Liver (tissue), 3 donors: ENCODE data around the gene ZNF561.

Source experiments
- ATF3 ChIP-seq: IDR thresholded peaks from 2 replicates; pipeline ENCODE4 v1.6.1; 2016; ENCODE audit warnings: antibody characterized with exemption
- CTCF ChIP-seq: fragments of 150-350 bp; IDR thresholded peaks from 2 replicates; pipeline ENCODE4 v1.5.1; 2017; ENCODE audit warnings: improper control_type of control experiment, low read depth, low read length; ENCODE audit not compliant: missing input control
- GABPA ChIP-seq, 2 donors: IDR thresholded peaks in 1 of 2; conservative IDR thresholded peaks in 1 of 2; 2 replicates each; pipeline ENCODE4 v1.6.1; 2016; ENCODE audit warnings: antibody characterized with exemption in 2 of 2, mild to moderate bottlenecking in 1 of 2, moderate library complexity in 1 of 2
- NR2F2 ChIP-seq: IDR thresholded peaks from 2 replicates; pipeline ENCODE4 v1.6.1; 2016; ENCODE audit warnings: antibody characterized with exemption
- SP1 ChIP-seq: IDR thresholded peaks from 2 replicates; pipeline ENCODE4 v1.6.1; 2018; ENCODE audit warnings: antibody characterized with exemption, mild to moderate bottlenecking
- TAF1 ChIP-seq: conservative IDR thresholded peaks from 2 replicates; pipeline ENCODE4 v1.6.1; 2016; ENCODE audit warnings: antibody characterized with exemption, mild to moderate bottlenecking
- YY1 ChIP-seq: IDR thresholded peaks from 2 replicates; pipeline ENCODE4 v1.6.1; 2016; ENCODE audit warnings: antibody characterized with exemption, mild to moderate bottlenecking
- TF ChIP-seq, protein P1 (sequence below): IDR thresholded peaks from 2 replicates; pipeline ENCODE4 v1.6.1; 2016; ENCODE audit warnings: antibody characterized with exemption, mild to moderate bottlenecking
- donor health status: healthy.
- donor health status: healthy.

DNA sequence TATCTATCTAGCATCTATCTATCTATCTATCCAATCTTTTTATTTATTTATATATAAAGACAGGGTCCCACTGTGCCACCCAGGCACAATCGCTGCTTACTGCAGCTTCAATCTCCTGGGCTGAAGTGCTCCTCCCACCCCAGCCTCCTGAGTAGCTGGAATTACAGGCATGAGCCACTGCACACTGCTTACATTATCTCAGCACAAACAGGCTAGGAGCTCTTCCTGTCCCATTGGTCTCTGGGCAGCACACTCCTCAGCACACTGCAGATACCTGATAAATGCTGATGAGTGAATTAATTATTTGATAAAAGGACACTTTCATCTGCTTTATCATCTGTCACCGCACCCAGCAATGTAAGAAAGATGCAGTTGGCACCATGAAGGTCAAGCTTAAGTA, 37.7 kb upstream of the ZNF561 start:
- TF ChIP-seq CTCF (no peak), YY1 (no peak), TAF1 (no peak), SP1 (no peak), ATF3 (no peak), NR2F2 (no peak), GABPA (IDR thresholded peaks at IDR 0.05 in 1 of 2, conservative IDR thresholded peaks at IDR 0.05 in 1 of 2) (no peak)
- TF ChIP-seq, protein P1, sequence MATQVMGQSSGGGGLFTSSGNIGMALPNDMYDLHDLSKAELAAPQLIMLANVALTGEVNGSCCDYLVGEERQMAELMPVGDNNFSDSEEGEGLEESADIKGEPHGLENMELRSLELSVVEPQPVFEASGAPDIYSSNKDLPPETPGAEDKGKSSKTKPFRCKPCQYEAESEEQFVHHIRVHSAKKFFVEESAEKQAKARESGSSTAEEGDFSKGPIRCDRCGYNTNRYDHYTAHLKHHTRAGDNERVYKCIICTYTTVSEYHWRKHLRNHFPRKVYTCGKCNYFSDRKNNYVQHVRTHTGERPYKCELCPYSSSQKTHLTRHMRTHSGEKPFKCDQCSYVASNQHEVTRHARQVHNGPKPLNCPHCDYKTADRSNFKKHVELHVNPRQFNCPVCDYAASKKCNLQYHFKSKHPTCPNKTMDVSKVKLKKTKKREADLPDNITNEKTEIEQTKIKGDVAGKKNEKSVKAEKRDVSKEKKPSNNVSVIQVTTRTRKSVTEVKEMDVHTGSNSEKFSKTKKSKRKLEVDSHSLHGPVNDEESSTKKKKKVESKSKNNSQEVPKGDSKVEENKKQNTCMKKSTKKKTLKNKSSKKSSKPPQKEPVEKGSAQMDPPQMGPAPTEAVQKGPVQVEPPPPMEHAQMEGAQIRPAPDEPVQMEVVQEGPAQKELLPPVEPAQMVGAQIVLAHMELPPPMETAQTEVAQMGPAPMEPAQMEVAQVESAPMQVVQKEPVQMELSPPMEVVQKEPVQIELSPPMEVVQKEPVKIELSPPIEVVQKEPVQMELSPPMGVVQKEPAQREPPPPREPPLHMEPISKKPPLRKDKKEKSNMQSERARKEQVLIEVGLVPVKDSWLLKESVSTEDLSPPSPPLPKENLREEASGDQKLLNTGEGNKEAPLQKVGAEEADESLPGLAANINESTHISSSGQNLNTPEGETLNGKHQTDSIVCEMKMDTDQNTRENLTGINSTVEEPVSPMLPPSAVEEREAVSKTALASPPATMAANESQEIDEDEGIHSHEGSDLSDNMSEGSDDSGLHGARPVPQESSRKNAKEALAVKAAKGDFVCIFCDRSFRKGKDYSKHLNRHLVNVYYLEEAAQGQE: no peak
